Pancreas (tissue), 10 donors: Measurements from ENCODE around the gene RNF145. TPM values are rescaled to one million over a fixed set of nuclear protein-coding genes. Genes with fewer than 3 reads are reported as not detected.

Experiments used
- ATAC-seq, 4 donors: fragments of 200-7000 bp; cut with Tn5 transposase; one replicate each; pipeline versions ENCODE4 v1.8.0 to v1.9.1; 2020; ENCODE audit warnings: mild to moderate bottlenecking in 4 of 4, moderate library complexity in 4 of 4
- DNase-seq, 6 donors: peaks; one replicate each; pipeline ENCODE4 v3.0.0-alpha.2; 2020
- FAIRE-seq: peaks from 2 replicates; lab custom pipeline; 2012; peaks lifted over from hg19 to GRCh38; lab: Jason Lieb, UNC
- H3K27ac ChIP-seq, 4 donors: fragments of 200-600 bp; sonication (generic); 1 replicate in 3 of 4; 2 replicates in 1 of 4; pipeline versions ENCODE4 v1.5.0 to v1.8.0; 2020
- H3K27me3 ChIP-seq, 4 donors: fragments of 200-600 bp; one replicate each; pipeline ENCODE4 v1.8.0; 2021
- H3K36me3 ChIP-seq, 3 donors: fragments of 200-600 bp; sonication (generic) in 1 of 3; one replicate each; pipeline versions ENCODE4 v1.5.0 to v1.8.0; 2020 to 2021
- H3K4me1 ChIP-seq, 3 donors: fragments of 200-600 bp; one replicate each; pipeline ENCODE4 v1.8.0; 2021
- H3K4me3 ChIP-seq, 4 donors: fragments of 200-600 bp; sonication (generic) in 2 of 4; one replicate each; pipeline versions ENCODE4 v1.5.0 to v1.8.0; 2020 to 2021
- H3K9me3 ChIP-seq, 4 donors: fragments of 200-600 bp; one replicate each; pipeline ENCODE4 v1.8.0; 2021
- WGBS, 2 donors: extraction: QIAGEN DNeasy Blood & Tissue Kit; methylation state at CpG; one replicate each; pipeline ENCODE4 v1.1.7; 2013; 5-methylcytosine and 5-hydroxymethylcytosine counted together
- intact Hi-C, 3 donors: fragments of 100-400 bp; cut with DNase I; formaldehyde crosslinking; loops; one replicate each; pipeline versions ENCODE4 v1.11.1 to v1.14.2; 2022
- polyA plus RNA-seq, 2 donors: library from polyadenylated mRNA; stranded (reverse); fragments of 200-250 nt; gene quantifications; one replicate each; pipeline ENCODE4 v1.2.3, GENCODE V29; 2013
- total RNA-seq, 6 donors: library from RNA; stranded (reverse); fragmentation: NEBNext Ultra II Directional in 4 of 6; extraction: Animal tissue kit (Norgen Biotek cat#: 25700) in 4 of 6; gene quantifications; one replicate each; pipeline versions ENCODE4 v1.2.1 to v1.2.4, GENCODE V29; 2021 to 2023
- TF ChIP-seq, protein P1 (sequence below), 4 donors: fragments of 200-600 bp; sonication (generic) in 3 of 4; IDR thresholded peaks; one replicate each; pipeline versions ENCODE4 v1.5.0 to v1.8.0; 2021; ENCODE audit warnings: antibody characterized with exemption in 4 of 4
- donor health status: healthy with polysubstance abuse.
- donor health status: DM: no; HTN: no; CAD: no; lungs with moderate emphysema.
- donor health status: DM: no; HTN: no; CAD: no.
- donor health status: control.
- donor health status: control.
- donor health status: Bipolar disorder and iron deficiency.
- donor health status: DM: yes; HTN: yes; CAD: no.
- donor health status: DM: no; HTN: no; CAD: no.
- donor health status: DM: no; HTN: no; CAD: no.
- donor health status: DM: yes; HTN: yes; CAD: no.

The RNF145 gene
- total and polyA plus RNA-seq, 8 donors, result 6.9 to 33.6 (median 14.5) TPM

DNA sequence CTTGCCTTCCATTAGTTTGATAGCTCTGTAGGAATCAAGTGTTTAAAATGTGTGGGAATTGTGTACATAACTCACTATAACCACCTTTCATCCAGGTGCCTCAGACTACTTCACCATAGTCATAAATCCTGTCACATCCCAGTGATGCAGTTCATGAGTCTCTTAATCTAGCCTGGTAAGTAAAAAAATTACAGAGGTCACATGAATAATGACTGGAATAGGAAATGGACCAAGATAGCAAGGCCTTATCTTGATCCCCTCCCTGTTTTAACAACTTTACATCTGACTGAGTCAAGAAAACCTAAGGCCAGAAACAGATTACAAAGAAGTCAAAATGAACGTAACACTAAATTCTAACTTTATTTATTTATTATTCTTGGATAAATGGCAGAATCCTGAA, 1.5 kb upstream of the RNF145 start:
- no peak overlapping the region for H3K27ac ChIP-seq
- DNase-seq, result no peak
- FAIRE-seq, result no peak

DNA sequence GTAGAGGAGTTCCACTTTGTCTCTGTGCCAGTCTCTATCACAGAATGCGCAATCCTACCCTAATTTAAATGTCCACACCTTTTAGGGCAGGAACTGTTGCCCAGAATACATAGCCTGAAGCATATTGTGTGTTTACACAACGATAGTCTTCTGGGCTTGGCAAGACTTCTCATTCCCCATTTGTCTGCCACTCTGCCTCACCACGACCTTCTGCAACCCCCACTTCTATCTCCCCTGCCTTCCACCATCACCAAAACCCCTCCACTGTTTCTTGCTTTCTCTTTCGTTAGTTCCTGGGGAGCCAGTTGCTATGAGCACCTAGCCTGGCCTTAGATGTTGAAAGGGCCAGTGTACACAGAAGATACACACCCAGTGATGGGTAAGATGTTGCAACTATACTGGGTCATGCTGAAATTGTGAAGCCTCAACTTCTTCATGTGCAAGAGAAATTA, 883 bp upstream of the RNF145 start:
- WGBS, 2 donors, result 41 to 45% methylated on average over 4 of the region's 4 CpGs
- H3K27ac ChIP-seq, result peak overlapping the region in 2 of 4 donors; percentile 51 to 90
- FAIRE-seq (no peak), DNase-seq (peak in 1 of 6 donors; percentile 10), ATAC-seq (peak in 1 of 4 donors; percentile 1)
- intact Hi-C loops, result no loop called here
- peak overlapping the region in 1 of 4 donors; percentile 87 for H3K4me3 ChIP-seq
- TF ChIP-seq, protein P1, sequence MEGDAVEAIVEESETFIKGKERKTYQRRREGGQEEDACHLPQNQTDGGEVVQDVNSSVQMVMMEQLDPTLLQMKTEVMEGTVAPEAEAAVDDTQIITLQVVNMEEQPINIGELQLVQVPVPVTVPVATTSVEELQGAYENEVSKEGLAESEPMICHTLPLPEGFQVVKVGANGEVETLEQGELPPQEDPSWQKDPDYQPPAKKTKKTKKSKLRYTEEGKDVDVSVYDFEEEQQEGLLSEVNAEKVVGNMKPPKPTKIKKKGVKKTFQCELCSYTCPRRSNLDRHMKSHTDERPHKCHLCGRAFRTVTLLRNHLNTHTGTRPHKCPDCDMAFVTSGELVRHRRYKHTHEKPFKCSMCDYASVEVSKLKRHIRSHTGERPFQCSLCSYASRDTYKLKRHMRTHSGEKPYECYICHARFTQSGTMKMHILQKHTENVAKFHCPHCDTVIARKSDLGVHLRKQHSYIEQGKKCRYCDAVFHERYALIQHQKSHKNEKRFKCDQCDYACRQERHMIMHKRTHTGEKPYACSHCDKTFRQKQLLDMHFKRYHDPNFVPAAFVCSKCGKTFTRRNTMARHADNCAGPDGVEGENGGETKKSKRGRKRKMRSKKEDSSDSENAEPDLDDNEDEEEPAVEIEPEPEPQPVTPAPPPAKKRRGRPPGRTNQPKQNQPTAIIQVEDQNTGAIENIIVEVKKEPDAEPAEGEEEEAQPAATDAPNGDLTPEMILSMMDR (IDR thresholded peaks at IDR 0.05), result no peak
- no peaks in the 10 kb centered on the region for H3K36me3 ChIP-seq
- H3K4me1 ChIP-seq, result peaks cover 5 to 26% (median 8%) of the 10 kb centered on the region in 3 donors
- H3K27me3 ChIP-seq, result no peaks in the 10 kb centered on the region
- H3K9me3 ChIP-seq, result no peaks in the 10 kb centered on the region

More for the DNA sequence above, 1.5 kb upstream of the RNF145 start:
- Histone ChIP-seq H3K9me3 (no peaks in the 10 kb centered on the region), H3K4me1 (peaks cover 5 to 26% (median 7%) of the 10 kb centered on the region in 3 donors), H3K36me3 (no peaks in the 10 kb centered on the region), H3K4me3 (no peak overlapping the region), H3K27me3 (no peaks in the 10 kb centered on the region)
- 78 to 79% methylated on average over 1 of the region's 1 CpG for WGBS, 2 donors
- intact Hi-C loops, result no loop called here
- TF ChIP-seq, protein P1 (IDR thresholded peaks at IDR 0.05), result no peak
- ATAC-seq, result no peak

DNA sequence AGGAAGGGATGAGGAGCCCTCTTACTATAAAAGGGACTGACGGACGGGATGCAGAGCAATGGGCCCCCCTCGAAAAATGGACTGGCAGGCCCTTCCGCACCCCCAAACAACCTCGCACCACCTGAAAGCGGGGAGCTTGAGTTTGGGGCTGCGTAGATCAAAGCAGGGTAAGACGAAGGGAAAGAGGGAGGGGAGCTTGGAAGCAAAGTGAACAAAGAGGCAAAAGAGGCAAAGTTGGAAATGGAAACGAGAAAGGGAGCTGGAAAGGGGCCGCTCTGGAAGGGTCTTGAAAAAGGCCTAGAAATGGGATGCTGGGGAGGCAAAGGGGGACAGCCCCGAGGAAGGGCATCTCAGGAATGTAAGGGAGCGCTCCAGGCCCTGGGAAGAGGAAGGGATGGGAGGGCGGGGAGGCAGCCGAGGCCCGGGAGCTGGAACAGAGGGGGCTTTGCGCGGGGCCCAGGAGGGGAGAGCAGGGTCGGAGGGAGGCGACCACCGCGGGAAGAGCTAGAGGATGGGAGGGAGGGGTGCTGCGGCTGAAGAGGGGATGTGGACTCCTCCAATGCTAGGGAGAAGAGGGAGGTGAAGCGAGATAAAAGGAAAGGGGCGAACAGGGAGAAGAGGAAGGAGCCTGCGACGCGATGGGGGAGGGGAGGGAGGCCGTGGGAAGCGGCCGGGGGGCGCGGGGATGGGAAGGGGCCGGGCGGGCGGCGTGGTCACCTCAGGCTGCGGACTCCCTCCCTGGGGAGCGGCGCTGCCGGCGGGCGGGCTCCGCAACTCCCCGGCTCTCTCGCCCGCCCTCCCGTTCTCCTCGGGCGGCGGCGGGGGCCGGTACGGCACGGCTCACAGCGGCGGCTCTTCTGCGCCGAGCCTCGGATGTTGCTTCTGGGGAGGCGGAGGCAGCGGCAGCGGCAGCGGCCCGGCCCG, 577 bp downstream of the RNF145 start:
- intact Hi-C loops, result no loop called here
- peak; percentile 29 to 45 (median 38) for ATAC-seq
- H3K27me3 ChIP-seq, result no peaks in the 10 kb centered on the region

DNA sequence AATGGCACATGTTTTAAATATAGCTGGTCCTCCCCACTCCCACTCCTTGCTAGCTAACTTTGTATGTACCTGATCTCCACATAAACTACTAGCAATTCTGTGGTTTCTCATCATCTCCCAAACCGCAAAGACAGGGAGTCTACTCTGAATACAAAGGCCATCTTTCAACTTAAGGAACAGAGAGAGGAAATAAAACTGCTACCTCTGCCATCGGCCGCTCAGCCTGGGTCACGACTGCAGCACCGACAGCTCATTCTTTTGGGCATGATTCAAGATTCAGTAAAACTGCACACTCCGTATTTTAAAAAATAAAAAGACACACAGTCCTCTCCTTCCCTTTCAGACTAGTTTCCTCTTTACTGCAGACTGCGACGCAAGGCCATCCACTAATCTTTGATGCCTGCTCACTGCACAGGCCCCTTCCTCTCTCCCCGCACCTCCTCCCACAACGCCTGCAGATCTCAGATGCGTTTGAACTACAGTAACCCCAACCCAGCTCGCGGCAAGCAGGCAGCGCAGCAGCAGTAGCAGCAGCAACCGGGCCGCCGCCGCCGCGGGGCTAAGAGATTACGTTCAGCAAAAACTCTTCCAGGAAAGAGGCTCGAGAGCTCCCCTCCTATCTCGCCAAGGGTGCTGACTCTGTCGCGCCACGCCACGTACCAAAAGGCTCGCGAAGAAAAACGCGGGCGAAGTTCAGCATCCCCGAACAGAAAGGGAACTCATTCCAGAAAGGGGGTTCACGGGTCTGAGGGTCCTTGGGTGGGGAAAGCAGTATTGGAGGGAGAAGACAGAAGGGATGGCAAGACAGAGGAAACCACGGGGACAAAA, 1.5 kb downstream of the RNF145 start:
- Histone ChIP-seq H3K9me3 (no peaks in the 10 kb centered on the region), H3K36me3 (no peaks in the 10 kb centered on the region), H3K4me1 (peaks cover 5 to 36% (median 17%) of the 10 kb centered on the region in 3 donors), H3K27me3 (no peaks in the 10 kb centered on the region), H3K27ac (peak overlapping the region; percentile 61 to 90 (median 82)), H3K4me3 (peak overlapping the region; percentile 76 to 95 (median 88))
- TF ChIP-seq, protein P1 (IDR thresholded peaks at IDR 0.05), result no peak
- peak; percentile 61 to 88 (median 74) for DNase-seq
- WGBS, 2 donors, result 0 to 1% methylated on average over 35 of the region's 35 CpGs
- ATAC-seq, result peak; percentile 57 to 83 (median 77)
- FAIRE-seq, result no peak
- intact Hi-C loops, result no loop called here

More for the DNA sequence above, 577 bp downstream of the RNF145 start:
- H3K36me3 ChIP-seq, result no peaks in the 10 kb centered on the region
- no peaks in the 10 kb centered on the region for H3K9me3 ChIP-seq
- FAIRE-seq (no peak), DNase-seq (peak; percentile 16 to 74 (median 39))
- H3K4me1 ChIP-seq, result peaks cover 5 to 34% (median 17%) of the 10 kb centered on the region in 3 donors
- peak overlapping the region; percentile 61 to 90 (median 82) for H3K27ac ChIP-seq
- WGBS, 2 donors, result 1% methylated on average over 34 to 65 of the region's 65 CpGs
- TF ChIP-seq, protein P1 (IDR thresholded peaks at IDR 0.05), result no peak
- H3K4me3 ChIP-seq, result peak overlapping the region; percentile 76 to 95 (median 88)
